GM18951 (cell line): ENCODE measurements around the gene RNLS.

Experiments used
- POLR2A ChIP-seq: IDR thresholded peaks from 4 replicates; pipeline ENCODE4 v1.6.1; 2011; ENCODE audit warnings: mild to moderate bottlenecking; ENCODE audit not compliant: insufficient read length, insufficient read depth; ENCODE audit errors: extremely low read depth
- in situ Hi-C: fragments of 300-500 bp; cut with MboI; formaldehyde crosslinking; loops from one replicate; pipeline ENCODE4 v1.12.0; 2022; ENCODE audit warnings: low sequenced_read_pairs, mixed read lengths, inconsistent platforms; ENCODE audit not compliant: unreplicated experiment

Gene RNLS

DNA sequence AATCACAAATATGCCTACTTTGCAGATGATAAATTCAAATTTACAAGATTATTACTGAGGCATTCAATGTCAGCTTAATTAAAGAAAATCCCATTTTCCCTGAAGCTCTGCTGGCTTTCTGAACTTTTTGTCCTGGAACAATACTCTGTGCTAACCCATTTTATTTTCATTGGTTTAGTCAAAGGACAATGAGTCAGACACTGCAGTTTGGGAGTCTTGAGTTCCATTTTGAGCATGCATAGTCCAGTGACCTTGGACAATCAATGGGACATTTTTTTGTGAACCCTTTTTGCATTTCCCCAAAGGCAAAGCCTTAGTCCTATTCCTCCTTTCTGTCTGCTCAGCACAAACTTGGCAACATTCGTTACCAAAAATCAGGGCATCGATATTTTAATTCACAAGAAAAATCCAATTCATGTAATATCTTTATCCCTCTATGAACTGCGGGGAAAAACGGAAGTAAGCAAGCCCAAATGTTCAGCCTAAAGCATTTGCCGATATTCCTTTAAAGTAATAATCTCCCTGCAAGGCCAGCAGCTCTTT, 339.8 kb downstream of the RNLS start:
- in situ Hi-C loops: no loop called here
- TF ChIP-seq POLR2A: no peak

DNA sequence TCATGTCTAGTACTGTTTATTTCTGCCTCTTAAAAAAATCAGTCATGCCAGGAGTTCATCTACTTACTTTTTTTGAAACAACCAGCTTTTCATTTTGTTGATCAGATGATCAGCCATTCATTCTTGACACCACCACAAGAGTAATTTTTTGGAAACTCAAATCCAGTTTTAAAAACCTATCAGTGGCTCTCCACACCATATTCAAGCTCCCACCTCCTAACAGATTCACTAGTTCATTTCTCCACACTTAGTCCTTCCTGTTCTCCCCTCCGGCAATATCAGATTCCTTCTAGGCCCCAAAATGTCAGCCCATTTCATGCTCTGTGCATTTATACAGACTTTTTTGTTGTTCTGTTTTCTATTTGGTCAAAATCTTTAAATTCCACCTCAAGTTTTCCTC, 341.6 kb downstream of the RNLS start:
- TF ChIP-seq POLR2A: no peak
- in situ Hi-C loops: no loop called here

DNA sequence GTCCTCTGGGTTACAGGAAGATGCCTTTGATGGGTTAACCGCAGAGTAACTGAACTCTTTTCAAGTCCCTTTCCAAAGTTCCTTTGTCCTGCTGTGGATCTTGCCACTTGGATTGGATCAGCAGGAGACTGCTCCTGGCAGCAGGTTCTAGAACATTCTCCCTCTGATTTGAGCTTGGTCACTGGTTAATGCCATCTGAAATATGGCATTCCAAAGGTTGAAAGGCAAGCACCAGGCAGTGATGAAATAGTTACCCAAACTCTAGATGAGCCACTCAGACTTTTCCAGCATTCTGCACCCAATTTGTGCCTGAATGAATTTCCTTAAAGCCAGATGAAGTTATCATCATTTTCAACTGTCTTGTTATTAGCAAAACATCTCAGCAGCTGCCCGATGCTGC, 343.9 kb downstream of the RNLS start:
- in situ Hi-C loops: no loop called here

DNA sequence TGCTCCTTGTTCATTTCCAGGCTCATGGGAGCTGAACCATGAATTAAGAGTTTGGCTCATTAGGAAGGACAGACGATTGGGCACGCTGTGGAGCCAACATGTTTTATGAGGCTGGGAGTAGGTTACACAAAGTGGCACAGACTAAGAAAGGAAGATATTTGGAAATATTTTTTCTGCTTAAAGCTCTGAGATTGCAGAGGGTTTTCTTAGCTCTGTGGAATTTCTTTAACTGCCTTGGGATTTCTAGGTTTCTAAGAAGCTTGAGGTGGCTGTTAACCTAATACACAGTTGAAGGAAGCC, 344.6 kb downstream of the RNLS start:
- TF ChIP-seq POLR2A: no peak
- in situ Hi-C loops: no loop called here

More for the DNA sequence above, 343.9 kb downstream of the RNLS start:
- TF ChIP-seq POLR2A: no peak

DNA sequence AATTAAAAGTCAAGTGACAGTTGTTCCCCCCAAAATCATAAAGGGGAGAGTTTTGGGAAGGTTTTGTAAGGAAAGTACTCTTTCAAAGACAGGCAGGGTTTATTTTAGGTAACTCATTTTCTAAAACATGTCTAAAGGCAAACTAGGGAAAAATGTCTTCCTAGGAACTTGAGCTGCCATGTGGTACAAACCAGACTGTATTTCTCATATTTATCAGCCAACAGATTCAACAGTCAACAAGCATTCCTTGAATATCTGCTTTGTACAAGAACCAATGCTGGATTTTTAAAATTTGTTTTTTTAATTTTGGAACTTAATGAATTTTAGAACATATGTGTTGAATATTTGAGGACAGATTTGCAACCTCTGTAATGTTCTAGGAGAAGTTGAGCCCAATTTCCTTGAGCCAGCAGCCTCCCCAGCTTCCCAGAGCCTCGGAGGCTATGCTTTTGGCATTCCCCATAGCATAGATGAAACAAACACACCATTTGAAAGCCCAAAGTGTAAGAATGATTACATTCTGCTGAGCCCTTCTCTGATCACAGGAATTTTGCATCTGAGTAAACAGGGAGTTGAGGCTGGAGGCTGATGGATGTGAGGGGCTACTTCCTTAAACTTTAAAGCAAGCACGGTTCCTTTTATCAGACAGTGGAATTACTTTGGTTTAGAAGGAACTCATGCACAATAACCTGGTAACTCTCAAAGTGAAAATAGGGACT, 345.1 kb downstream of the RNLS start:
- in situ Hi-C loops: no loop called here
- no peak for TF ChIP-seq POLR2A

DNA sequence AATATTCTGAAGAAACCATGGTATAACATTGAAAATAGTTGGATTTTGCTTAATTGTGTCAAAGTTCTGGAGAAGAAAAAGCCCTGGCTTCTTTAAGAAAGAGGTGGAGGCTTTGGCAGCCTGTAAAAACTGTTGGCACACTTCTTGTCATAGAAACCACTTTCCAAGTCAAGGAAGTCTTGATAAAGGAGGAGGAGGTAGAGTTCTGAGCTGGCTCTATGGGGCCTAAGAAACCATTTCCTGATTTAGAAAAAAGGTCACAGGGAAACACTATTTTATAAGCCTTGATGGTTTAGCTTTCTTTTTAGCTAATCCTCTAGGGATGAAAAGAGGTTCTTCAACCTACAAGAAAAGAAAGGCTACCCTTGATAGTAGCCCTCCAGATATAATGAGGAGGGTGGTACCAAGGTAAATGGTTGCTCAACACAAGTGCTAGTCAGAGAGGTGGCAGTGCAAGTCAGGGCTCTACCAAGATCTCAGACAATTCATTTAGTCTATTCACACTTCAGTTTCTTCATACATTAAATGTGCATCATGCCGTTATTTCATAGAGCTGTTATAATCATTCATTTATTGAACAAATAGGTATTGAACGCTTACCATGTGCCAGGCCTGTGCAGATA, 346.9 kb downstream of the RNLS start:
- TF ChIP-seq POLR2A: no peak
- in situ Hi-C loops: no loop called here

DNA sequence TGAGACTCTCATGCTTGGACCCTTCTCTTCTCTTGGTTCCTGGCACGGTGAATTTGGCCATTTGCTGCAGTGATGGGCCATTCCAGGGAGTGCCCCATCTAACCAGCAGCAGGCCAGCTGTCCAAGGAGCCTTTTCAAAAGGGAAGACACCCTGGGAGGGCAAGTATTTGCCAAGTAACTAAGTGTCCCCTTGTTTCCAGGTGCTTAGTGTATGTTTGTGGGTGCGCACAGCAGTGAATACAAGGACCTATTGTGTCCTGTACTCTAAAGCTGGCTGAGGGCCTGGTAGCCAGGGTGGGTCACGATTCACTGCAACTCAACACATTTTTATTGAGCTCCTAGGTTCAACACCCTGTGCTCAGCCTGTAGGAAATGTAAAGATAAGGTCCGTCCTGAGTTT, 348.8 kb downstream of the RNLS start:
- no peak for TF ChIP-seq POLR2A
- in situ Hi-C loops: no loop called here

DNA sequence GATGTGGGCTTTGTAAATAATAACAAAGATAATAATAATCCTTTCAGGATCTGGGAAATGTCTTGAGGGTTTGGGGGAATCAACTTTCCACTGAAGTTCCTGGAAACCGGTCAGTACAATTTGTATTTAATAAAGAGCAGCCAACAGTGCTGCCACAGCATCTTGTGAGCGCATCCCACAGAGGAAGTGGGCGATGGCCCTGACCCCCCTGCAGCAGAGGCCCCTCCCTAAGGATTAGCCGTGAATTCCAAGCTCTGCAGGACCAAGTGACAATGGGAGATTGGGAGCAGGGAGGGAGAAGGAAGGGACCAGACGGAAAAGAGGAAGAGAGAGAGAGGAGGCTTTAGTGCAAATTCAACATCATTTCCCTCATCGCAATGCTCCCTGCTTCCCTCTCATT, 349.2 kb downstream of the RNLS start:
- TF ChIP-seq POLR2A: no peak
- in situ Hi-C loops: no loop called here

DNA sequence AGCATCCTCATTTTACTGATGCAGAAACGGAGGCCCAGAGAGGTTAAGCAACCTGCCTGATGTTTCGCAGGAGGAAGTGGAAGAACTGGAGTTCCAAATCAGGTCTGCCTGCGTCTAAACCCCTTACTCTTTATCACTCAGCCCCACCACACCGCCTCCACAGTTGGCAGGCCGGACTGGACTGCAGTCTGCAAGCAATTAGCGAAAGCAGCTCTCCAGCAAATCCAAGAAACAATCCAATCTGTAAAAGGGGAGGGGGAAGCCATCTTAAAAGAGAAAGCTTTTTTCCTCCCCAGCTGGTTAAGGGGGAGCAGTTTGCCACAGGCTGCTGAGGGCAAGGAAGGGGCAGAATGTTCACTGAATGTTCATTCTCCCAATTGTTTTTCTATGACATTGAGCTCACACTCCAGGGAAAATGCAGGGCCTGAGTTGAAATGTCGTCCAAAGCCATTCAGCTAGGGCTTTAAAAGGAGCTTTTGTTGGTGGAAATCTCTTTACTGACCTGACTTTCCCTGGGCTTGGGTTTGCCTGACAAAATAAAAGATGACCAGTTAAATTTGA, 350.1 kb downstream of the RNLS start:
- TF ChIP-seq POLR2A: no peak
- in situ Hi-C loops: no loop called here

DNA sequence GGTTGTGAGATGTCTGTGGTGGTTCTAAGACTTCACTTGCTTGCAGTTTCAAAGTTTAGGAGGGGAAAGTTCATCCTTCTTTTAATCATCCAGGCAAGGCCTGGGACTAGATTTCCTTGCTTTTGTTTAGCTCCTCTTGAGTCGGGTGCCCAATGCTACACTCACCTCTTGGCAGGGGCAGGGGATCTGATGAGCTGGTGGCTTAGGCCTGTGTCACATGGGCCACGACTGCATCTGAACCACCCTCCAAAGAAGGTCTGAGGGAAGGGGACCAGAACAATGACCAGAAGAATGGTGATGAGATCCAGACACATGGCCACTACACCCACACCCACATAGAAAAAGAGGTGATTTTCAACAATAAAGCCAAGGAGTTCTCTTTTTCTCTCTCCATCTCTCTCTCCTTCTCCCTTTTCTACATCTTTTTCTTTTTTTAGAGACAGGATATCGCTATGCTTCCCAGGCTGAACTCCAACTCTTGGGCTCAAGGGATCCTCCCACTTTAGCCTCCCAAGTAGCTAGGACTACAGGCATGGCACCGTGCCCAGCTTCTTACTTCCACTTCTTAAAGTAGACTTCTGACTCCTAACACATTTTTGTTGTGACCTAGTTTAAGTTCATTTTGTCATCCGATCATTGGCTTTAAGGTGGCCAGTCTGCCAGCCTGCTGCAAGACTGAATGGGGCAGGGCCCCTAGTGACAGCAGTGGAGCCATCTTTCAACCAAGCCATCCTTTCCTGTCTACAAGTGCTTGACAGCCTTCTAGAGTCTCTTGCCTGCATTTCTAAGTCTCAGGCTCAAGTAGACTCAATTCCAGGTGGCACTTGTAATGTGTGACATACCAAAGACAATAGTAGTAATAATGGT, 350.9 kb downstream of the RNLS start:
- TF ChIP-seq POLR2A: no peak
- in situ Hi-C loops: no loop called here

DNA sequence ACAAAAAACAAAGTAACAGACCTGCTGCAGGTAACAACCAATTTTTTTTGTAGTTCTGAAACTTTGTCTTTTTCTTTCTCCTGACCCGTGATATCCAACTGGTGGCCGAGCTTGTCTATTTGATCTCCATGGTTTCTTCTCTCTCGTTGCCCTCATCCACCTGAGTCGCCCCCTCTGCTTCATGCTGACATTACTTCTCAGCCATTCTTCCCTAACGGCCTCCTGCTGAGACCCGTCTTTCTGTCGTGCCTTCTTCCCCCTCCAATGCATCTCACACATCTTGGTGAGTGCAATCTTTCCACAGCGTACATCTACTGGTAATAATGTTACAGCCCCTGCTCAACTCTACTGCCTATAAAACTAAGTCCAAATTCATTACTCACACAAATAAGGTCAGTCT, 352.9 kb downstream of the RNLS start:
- TF ChIP-seq POLR2A: no peak
- in situ Hi-C loops: no loop called here

DNA sequence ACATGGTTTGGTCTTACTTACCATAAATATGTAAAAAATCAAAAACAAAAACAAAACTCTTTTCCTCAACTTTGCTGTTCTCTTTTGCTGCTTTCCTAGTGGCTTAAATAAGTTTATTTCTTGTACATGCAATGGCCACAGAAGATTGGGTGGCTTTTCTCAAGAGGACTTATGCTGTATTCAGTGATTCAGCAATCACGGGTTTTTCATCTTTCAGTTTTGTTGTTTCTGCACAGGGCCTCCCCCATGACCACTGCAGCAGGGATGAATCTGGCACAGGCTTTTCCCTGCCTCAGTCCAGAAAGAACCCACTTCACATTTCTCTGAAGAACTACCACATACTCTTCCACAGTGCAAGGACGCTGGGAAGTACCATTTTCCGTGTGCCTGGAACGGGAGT, 355.0 kb downstream of the RNLS start:
- TF ChIP-seq POLR2A: no peak
- in situ Hi-C loops: no loop called here

DNA sequence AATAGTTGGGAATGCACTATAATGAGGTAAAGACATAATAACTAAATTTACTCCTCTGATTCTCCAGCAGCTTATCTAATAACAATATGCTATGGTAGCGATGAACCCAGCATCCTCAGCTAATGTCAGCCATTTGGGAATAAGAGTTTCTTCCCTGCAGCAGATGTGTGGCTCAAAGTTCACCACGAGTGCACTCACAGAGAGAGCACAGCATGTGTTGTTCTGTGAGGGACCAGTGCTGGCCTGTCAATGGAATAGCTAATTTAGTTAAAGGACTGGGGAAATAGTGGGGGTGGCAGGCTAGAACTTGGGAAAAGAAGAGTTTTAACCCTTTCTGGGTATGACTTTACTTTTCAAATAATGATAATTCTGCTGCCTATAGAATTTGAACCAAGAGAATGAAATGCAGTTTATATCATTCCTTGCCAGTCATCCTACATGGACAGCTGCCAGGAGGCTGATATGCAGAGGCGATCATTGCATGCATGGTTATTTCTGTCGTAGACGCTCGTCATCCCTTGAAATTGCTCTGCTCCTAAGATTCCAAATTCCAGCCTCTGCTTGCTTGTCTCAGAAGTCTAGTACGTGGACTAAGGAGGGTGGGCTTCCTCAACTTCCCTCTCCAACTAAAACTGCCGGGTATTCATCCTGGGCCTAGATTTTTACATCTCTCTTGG, 355.6 kb downstream of the RNLS start:
- in situ Hi-C loops: no loop called here

DNA sequence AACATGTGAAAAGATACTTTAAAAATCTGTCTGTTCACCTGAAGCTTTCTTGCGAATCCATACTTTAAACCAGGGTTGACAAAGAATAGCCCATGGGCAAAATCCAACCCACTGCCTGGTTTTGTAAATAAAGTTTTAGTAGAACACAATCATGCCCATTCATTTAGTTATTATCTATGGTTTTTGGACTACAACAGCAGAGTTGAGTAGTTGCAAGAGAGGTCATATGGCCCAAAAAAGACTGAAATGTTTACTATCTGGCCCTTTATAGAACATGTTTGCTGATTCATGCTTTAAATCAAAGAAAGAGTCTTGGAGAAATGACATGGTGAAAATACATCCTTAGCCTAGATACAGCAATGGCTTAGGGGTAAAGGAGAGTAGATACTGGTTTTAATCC, 356.2 kb downstream of the RNLS start:
- TF ChIP-seq POLR2A: no peak
- in situ Hi-C loops: no loop called here

More for the DNA sequence above, 355.6 kb downstream of the RNLS start:
- no peak for TF ChIP-seq POLR2A
